ENCODE measurements around the gene MFAP4. TPM values are rescaled to one million over a fixed set of nuclear protein-coding genes. Genes with fewer than 3 reads are reported as not detected.
A peak's percentile ranks its signal among the peaks of the same experiment; 100 is the strongest.

Gene MFAP4
- total RNA-seq, 1 experiment from 2014 or later: 4.0 TPM

GRCh38 chr17:19363460-19364035, 23.4 kb downstream of the MFAP4 start (continued):
- TF ChIP-seq NR1H2 (CRISPR knock-in tag; IDR thresholded peaks at IDR 0.05) (no peak), ZNF219 (CRISPR knock-in tag; IDR thresholded peaks at IDR 0.05; ENCODE audit: borderline replicate concordance) (no peak), HMGA2 (CRISPR knock-in tag; IDR thresholded peaks at IDR 0.05) (no peak), TCF7 (CRISPR knock-in tag; IDR thresholded peaks at IDR 0.05; ENCODE audit: low read depth) (no peak), ETV6 (CRISPR knock-in tag; IDR thresholded peaks at IDR 0.05) (no peak), JUN (CRISPR knock-in tag; IDR thresholded peaks at IDR 0.05) (no peak), ZNF121 (CRISPR knock-in tag; IDR thresholded peaks at IDR 0.05) (no peak), E2F1 (CRISPR knock-in tag; IDR thresholded peaks at IDR 0.05) (no peak)
- TF ChIP-seq, protein P1, sequence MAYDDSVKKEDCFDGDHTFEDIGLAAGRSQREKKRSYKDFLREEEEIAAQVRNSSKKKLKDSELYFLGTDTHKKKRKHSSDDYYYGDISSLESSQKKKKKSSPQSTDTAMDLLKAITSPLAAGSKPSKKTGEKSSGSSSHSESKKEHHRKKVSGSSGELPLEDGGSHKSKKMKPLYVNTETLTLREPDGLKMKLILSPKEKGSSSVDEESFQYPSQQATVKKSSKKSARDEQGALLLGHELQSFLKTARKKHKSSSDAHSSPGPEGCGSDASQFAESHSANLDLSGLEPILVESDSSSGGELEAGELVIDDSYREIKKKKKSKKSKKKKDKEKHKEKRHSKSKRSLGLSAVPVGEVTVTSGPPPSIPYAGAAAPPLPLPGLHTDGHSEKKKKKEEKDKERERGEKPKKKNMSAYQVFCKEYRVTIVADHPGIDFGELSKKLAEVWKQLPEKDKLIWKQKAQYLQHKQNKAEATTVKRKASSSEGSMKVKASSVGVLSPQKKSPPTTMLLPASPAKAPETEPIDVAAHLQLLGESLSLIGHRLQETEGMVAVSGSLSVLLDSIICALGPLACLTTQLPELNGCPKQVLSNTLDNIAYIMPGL (CRISPR knock-in tag; IDR thresholded peaks at IDR 0.05): no peak

DNA sequence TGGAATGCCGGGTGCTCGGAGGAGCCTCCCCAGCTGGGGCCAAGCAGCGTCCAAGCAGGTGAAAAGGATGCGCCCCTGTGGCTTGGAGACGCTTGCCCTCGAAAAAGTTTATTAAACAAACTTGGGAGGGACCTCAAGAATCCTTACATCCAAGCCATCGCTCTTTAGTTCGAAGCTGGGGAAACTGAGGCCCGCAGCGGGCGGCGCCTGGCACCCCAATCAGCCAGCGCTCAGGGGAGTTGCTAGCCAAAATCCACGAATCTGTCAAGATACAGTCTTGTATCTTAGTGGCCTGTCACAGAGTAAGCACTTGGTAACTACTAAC, 23.9 kb downstream of the MFAP4 start:
- Mint-ChIP-seq H3K36me3 (peaks cover 15% of the 10 kb centered on the region), H3K27me3 (ENCODE audit: low read depth) (no peaks in the 10 kb centered on the region), H3K4me3 (peak overlapping the region; percentile 83), H3K4me1 (peaks cover 22% of the 10 kb centered on the region), H3K27ac (no peak overlapping the region), H3K9me3 (no peaks in the 10 kb centered on the region)
- CTCF ChIA-PET: interaction anchor here (0.6 to 5.4 kb wide), 66 partner anchors 9 to 647 kb away, joined by 3 to 91 read pairs (median 4); partner anchors contain the start of genes ALDH3A2, MAPK7, MFAP4 and RNF112
- TF ChIP-seq MYBL2 (CRISPR knock-in tag; IDR thresholded peaks at IDR 0.05) (0 out of 2 replicates have a peak, but pooled peaks have one; percentile 7), ZNF416 (CRISPR knock-in tag; IDR thresholded peaks at IDR 0.05) (no peak), ZNF281 (CRISPR knock-in tag; IDR thresholded peaks at IDR 0.05) (no peak), ZBTB43 (CRISPR knock-in tag; IDR thresholded peaks at IDR 0.05) (0 out of 2 replicates have a peak, but pooled peaks have one; percentile 61), ZBTB21 (CRISPR knock-in tag; IDR thresholded peaks at IDR 0.05; ENCODE audit: borderline replicate concordance) (no peak)
- POLR2A ChIA-PET: interaction anchor here (0.9 to 1.8 kb wide), 4 partner anchors 15 to 382 kb away, joined by 3 to 14 read pairs (median 4); partner anchors contain the start of gene MAPK7
- DNase-seq (ENCODE audit: low spot score) (no peak), ATAC-seq (no peak)

DNA sequence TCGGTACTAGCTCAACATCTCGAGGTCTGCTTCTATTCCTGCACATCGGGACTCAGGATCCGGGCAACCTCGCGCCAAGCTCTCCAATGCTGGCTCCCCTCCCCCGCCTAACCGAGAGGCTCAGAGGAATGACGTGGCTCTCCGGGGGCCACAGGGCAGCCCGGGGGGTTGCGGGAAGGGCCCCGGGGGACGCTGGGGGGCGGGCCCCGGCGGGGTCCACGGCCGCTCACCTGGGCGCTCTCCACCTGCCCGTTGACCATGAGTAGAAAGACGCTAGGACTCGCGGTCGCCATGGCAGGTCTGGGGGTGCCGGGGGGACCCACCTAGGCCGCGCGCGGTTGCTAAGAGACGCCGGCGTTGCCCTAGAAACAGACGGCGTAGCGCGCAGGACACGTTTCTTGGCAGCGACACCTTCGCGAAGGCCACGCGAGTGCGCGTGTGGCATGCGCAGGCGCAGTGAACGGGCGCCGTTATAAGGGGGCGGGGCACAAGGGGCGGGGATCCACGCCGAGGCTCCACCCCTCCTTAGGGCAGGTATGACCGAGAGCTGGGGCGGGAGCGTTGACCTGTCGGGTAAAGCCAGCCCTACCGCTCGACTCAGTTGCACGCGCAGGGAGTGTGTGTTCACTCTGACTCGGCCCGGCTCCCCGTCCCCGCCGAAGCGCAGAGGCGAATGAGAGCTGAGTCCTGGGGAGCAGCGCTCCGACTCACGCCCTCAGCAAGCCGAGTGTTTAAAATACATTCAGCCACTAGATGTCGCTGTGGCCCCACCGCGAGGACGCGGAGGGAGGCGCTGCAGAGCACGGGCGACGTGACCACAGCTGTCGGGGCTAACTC, 24.5 kb downstream of the MFAP4 start, which contains the start of gene B9D1:
B9D1 (minus strand) TSS at position 447 of the 837 bp plus-strand sequence; CDS start at position 293, 154 bp downstream.
- DNase-seq (ENCODE audit: low spot score): peak; percentile 94
- Mint-ChIP-seq H3K9me3 (no peaks in the 10 kb centered on the region), H3K4me1 (peaks cover 22% of the 10 kb centered on the region), H3K36me3 (peaks cover 17% of the 10 kb centered on the region), H3K4me3 (peak within 1 kb of the TSS; percentile 83), H3K27me3 (ENCODE audit: low read depth) (no peaks in the 10 kb centered on the region), H3K27ac (peak within 1 kb of the TSS; percentile 73)
- CTCF ChIA-PET: interaction anchor here (0.6 to 5.4 kb wide), 70 partner anchors 9 to 648 kb away, joined by 3 to 91 read pairs (median 4); partner anchors contain the start of genes ALDH3A2, MAPK7, MFAP4 and RNF112
- POLR2A ChIA-PET: interaction anchor here (0.8 to 1.8 kb wide), 6 partner anchors 15 to 382 kb away, joined by 3 to 14 read pairs (median 3); partner anchors contain the start of genes ALDH3A2 and MAPK7
- peak; percentile 82 for ATAC-seq
- peak; percentile 52; the same call in 1 of the 2 replicates for TF ChIP-seq ZBTB21 (CRISPR knock-in tag; IDR thresholded peaks at IDR 0.05; ENCODE audit: borderline replicate concordance)
- peak; percentile 52; the same call in 1 of the 2 replicates for TF ChIP-seq ZNF232 (CRISPR knock-in tag; IDR thresholded peaks at IDR 0.05)
- TF ChIP-seq, protein P2, sequence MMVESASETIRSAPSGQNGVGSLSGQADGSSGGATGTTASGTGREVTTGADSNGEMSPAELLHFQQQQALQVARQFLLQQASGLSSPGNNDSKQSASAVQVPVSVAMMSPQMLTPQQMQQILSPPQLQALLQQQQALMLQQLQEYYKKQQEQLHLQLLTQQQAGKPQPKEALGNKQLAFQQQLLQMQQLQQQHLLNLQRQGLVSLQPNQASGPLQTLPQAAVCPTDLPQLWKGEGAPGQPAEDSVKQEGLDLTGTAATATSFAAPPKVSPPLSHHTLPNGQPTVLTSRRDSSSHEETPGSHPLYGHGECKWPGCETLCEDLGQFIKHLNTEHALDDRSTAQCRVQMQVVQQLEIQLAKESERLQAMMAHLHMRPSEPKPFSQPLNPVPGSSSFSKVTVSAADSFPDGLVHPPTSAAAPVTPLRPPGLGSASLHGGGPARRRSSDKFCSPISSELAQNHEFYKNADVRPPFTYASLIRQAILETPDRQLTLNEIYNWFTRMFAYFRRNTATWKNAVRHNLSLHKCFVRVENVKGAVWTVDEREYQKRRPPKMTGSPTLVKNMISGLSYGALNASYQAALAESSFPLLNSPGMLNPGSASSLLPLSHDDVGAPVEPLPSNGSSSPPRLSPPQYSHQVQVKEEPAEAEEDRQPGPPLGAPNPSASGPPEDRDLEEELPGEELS (CRISPR knock-in tag; IDR thresholded peaks at IDR 0.05): 0 out of 2 replicates have a peak, but pooled peaks have one; percentile 14
- TF ChIP-seq, protein P1 (CRISPR knock-in tag; IDR thresholded peaks at IDR 0.05): peak; percentile 68
- TF ChIP-seq GABPB1 (CRISPR knock-in tag; IDR thresholded peaks at IDR 0.05): 0 out of 2 replicates have a peak, but pooled peaks have one; percentile 11
- TF ChIP-seq FOXP1 (CRISPR knock-in tag; IDR thresholded peaks at IDR 0.05; ENCODE audit: borderline replicate concordance): peak; percentile 66; the same call in 1 of the 2 replicates
- no peak for TF ChIP-seq OVOL2 (CRISPR knock-in tag; IDR thresholded peaks at IDR 0.05; ENCODE audit: borderline replicate concordance)
- TF ChIP-seq RELA (CRISPR knock-in tag; IDR thresholded peaks at IDR 0.05; ENCODE audit: borderline replicate concordance): peak; percentile 38; the same call in 1 of the 2 replicates
